Muscle layer of colon (tissue), 2 donors: ENCODE data around the gene LRRC3B.

Experiments
- H3K27ac ChIP-seq: one replicate; pipeline ENCODE4 v1.7.0; 2013; ENCODE audit warnings: low read depth, mild to moderate bottlenecking, low read length, moderate library complexity
- H3K27me3 ChIP-seq, 2 donors: one replicate each; pipeline ENCODE4 v1.7.0; 2013; ENCODE audit warnings: low read length in 2 of 2, mild to moderate bottlenecking in 2 of 2; ENCODE audit not compliant: insufficient read depth in 2 of 2, control insufficient read depth in 1 of 2
- H3K36me3 ChIP-seq: one replicate; pipeline ENCODE4 v1.7.0; 2013; ENCODE audit warnings: mild to moderate bottlenecking, low read length; ENCODE audit not compliant: insufficient read depth
- H3K4me1 ChIP-seq: one replicate; pipeline ENCODE4 v1.7.0; 2013; ENCODE audit warnings: mild to moderate bottlenecking, low read length; ENCODE audit not compliant: insufficient read depth
- H3K4me3 ChIP-seq, 2 donors: one replicate each; pipeline ENCODE4 v1.7.0; 2013; ENCODE audit warnings: low read length in 2 of 2, low read depth in 1 of 2, mild to moderate bottlenecking in 1 of 2, moderate library complexity in 1 of 2
- H3K9ac ChIP-seq: one replicate; pipeline ENCODE4 v1.7.0; 2013; ENCODE audit warnings: low read length
- H3K9me3 ChIP-seq: one replicate; pipeline ENCODE4 v1.7.0; 2013; ENCODE audit warnings: mild to moderate bottlenecking, low read length
- donor health status: abdominal sarcoma.
- donor health status: Adenocarcinoma of cecum.

LRRC3B gene

DNA sequence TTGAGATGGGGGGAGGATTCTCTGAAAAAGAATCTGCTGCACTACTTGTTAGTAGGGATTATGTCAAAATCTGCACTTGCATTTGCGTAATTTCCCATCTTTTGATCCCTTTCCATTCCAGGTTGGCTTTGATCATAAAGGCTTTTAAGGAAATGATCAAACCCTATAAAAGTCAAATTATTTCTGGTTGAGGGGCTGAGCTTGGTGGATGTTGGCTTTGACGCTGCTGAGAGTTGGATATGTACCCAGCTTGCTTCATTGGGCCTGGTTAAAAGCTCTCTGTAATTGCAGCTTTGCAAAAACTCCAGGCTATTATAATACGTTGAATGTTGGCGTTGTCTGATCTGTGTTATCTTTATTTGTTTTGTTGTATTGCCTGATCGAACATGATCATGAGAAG, 12.0 kb downstream of the LRRC3B start:
- Histone ChIP-seq H3K27ac (no peak overlapping the region), H3K4me1 (no peaks in the 10 kb centered on the region), H3K4me3 (no peak overlapping the region), H3K9me3 (no peaks in the 10 kb centered on the region), H3K36me3 (no peaks in the 10 kb centered on the region), H3K27me3 (no peaks in the 10 kb centered on the region), H3K9ac (no peak overlapping the region)

DNA sequence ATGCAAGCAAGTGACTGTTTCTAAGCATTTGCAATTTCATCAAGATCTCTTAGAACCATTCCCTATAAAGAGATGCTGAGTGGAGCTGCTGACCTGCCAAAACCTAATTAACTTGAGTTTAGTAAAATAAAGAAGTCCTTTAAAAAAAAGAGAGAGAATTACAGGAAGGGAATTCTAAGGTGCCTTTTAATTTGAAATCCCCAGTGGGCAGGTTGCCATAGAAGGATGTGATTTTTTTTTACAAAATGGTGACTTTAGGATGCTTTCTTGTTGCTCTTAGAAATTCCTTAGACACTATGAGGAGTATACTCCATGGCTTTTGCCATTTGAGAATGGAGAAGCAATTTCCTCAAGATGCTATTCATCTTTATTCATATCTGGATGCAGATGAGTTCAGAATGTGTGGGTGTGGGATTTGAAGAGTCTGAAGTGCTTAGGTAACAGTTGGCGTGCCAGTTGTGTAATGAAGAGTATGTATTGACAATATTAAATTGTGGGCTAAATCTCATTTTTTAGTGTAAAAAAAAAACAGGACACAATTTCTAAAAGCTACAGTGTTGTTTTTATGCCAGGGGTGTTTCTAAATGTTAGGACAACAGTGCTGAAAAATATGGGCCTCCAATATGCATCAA, 13.6 kb downstream of the LRRC3B start:
- Histone ChIP-seq H3K4me1 (no peaks in the 10 kb centered on the region), H3K9ac (no peak overlapping the region), H3K27ac (no peak overlapping the region), H3K27me3 (no peaks in the 10 kb centered on the region), H3K9me3 (no peaks in the 10 kb centered on the region), H3K36me3 (no peaks in the 10 kb centered on the region), H3K4me3 (no peak overlapping the region)

- Histone ChIP-seq H3K9me3 (no peaks in the 10 kb centered on the region), H3K27ac (no peak overlapping the region), H3K27me3 (no peaks in the 10 kb centered on the region)
These were observed 15.1 kb downstream of the LRRC3B start for GRCh38 chr3:26637698-26638097.

DNA sequence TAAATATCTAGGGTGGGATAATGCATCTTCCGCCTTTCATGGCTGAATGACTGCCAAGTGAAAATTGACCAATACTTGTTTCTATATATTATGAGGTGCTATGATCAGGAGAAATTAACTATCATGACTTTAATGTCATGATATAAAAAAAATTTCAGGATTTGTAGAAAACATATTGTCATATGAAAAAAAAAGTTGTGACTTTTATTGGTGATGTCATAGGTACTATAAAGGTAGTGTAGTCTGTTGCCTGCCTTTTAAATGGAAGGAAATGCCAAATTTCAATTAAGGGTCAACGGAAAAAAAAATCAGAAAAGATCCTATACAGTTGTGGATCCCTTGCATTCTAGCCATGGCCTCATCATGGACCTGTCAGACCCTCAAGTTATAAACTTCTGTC, 15.5 kb downstream of the LRRC3B start:
- Histone ChIP-seq H3K9ac (no peak overlapping the region), H3K4me3 (no peak overlapping the region), H3K4me1 (no peaks in the 10 kb centered on the region), H3K36me3 (no peaks in the 10 kb centered on the region), H3K9me3 (no peaks in the 10 kb centered on the region), H3K27me3 (no peaks in the 10 kb centered on the region), H3K27ac (no peak overlapping the region)

More at GRCh38 chr3:26637698-26638097, 15.1 kb downstream of the LRRC3B start:
- Histone ChIP-seq H3K9ac (no peak overlapping the region), H3K36me3 (no peaks in the 10 kb centered on the region), H3K4me3 (no peak overlapping the region), H3K4me1 (no peaks in the 10 kb centered on the region)

DNA sequence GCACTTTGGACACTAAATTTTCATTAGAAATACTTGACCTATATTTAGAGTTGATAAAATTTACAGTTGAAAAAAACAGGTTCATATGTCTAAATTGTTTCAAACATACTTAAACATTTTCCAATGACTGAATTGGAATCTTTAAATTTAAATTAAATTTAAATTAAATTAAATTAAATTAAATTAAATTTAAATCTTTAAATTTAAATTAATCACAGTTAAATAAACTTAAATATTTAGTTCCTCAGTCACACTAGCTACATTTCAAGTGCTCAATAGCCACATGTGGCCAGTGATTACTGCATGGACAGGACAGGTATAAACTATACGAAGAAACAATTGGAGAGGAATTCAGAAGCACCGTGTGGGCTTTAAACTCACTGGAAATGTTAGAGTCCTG, 16.8 kb downstream of the LRRC3B start:
- H3K9ac ChIP-seq: no peak overlapping the region
- no peaks in the 10 kb centered on the region for H3K27me3 ChIP-seq
- H3K27ac ChIP-seq: no peak overlapping the region
- H3K36me3 ChIP-seq: no peaks in the 10 kb centered on the region
- H3K9me3 ChIP-seq: no peaks in the 10 kb centered on the region
- H3K4me1 ChIP-seq: no peaks in the 10 kb centered on the region
- no peak overlapping the region for H3K4me3 ChIP-seq

DNA sequence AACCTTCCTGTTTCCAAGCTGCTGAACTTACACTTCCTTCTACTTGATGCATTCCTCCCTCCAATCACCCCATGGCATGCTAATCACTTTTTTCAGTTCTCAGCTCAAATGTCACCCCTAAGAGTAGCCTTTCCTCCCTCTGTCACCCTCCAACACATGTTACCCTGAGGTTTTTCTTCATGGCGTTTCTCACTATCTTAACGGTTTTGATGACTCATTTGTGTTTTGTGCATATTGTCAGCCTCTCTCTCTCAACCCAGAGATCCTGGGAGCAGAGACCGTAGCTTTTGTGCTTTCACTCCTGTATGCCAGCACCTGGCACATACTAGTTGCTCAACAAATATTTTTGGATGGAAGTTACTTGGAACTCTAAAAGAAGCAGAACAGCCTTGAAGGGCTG, 24.5 kb downstream of the LRRC3B start:
- Histone ChIP-seq H3K36me3 (no peaks in the 10 kb centered on the region), H3K9me3 (no peaks in the 10 kb centered on the region), H3K27ac (no peak overlapping the region), H3K4me1 (no peaks in the 10 kb centered on the region), H3K27me3 (no peaks in the 10 kb centered on the region), H3K9ac (no peak overlapping the region), H3K4me3 (no peak overlapping the region)

GRCh38 chr3:26648461-26648860, 25.9 kb downstream of the LRRC3B start:
- H3K4me1 ChIP-seq: no peaks in the 10 kb centered on the region
- no peak overlapping the region for H3K4me3 ChIP-seq
- no peaks in the 10 kb centered on the region for H3K9me3 ChIP-seq

DNA sequence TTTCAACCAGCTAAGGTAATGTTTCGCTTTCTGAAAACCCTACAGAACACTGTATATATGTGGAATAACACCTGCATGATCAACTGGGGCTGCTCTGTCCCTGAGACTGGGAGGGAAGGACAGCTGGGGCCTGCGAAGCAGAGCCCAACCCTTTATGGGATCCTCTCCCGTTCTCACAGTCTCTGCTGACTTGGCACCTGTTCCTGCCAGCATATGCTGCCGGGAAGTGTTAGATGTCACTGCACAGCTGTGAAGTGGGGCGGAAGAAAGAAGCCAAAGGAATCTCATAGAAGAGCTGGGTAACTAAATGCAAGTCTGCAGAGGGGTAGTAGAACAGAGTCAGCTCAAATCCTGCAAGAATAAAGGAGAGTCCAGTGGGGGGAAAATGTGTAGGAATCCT, 29.6 kb downstream of the LRRC3B start:
- Histone ChIP-seq H3K9me3 (no peaks in the 10 kb centered on the region), H3K36me3 (no peaks in the 10 kb centered on the region), H3K27ac (no peak overlapping the region), H3K4me1 (no peaks in the 10 kb centered on the region), H3K27me3 (no peaks in the 10 kb centered on the region), H3K9ac (no peak overlapping the region), H3K4me3 (no peak overlapping the region)

More at GRCh38 chr3:26648461-26648860, 25.9 kb downstream of the LRRC3B start:
- Histone ChIP-seq H3K36me3 (no peaks in the 10 kb centered on the region), H3K27me3 (no peaks in the 10 kb centered on the region), H3K27ac (no peak overlapping the region), H3K9ac (no peak overlapping the region)

GRCh38 chr3:26653811-26654425, 31.3 kb downstream of the LRRC3B start:
- H3K36me3 ChIP-seq: no peaks in the 10 kb centered on the region
- no peaks in the 10 kb centered on the region for H3K9me3 ChIP-seq
- no peak overlapping the region for H3K4me3 ChIP-seq
- H3K27ac ChIP-seq: no peak overlapping the region
- H3K4me1 ChIP-seq: no peaks in the 10 kb centered on the region
- H3K27me3 ChIP-seq: no peaks in the 10 kb centered on the region
- H3K9ac ChIP-seq: no peak overlapping the region

- Histone ChIP-seq H3K9ac (no peak overlapping the region), H3K27me3 (no peaks in the 10 kb centered on the region), H3K4me3 (no peak overlapping the region), H3K27ac (no peak overlapping the region), H3K4me1 (no peaks in the 10 kb centered on the region), H3K9me3 (no peaks in the 10 kb centered on the region), H3K36me3 (no peaks in the 10 kb centered on the region)
These were observed 32.7 kb downstream of the LRRC3B start for GRCh38 chr3:26655231-26655630.

DNA sequence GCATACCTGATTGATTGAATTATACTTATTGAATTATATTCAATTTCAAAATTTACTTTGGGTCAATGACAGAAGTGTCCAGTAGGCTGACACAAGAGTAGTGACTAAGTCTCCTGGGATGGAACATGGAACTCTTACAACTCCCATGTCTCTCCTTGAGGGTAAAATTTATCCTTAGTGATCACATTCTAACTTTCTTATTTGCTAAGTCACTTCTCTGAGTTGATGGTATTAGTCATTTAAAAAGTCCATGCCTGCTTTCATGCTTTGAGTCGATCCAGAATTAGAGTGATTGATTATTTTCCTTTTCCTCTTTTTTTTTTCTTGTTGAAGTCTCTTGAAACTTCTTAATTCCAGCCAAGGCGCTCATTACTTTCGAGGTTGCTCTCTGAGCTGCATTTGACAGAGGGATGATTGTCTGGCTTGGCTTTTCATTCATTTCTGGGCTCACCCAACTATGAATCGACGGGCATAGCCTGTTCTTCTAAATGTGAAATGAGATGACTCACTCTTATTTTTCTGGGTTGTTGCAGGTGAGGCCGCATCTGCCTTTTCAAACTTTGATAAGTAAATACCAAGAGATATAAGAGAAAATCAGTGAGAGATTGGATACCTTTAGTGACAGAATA, 34.9 kb downstream of the LRRC3B start:
- Histone ChIP-seq H3K4me3 (no peak overlapping the region), H3K27me3 (no peaks in the 10 kb centered on the region), H3K4me1 (no peaks in the 10 kb centered on the region), H3K27ac (no peak overlapping the region), H3K9me3 (no peaks in the 10 kb centered on the region), H3K9ac (no peak overlapping the region), H3K36me3 (no peaks in the 10 kb centered on the region)

DNA sequence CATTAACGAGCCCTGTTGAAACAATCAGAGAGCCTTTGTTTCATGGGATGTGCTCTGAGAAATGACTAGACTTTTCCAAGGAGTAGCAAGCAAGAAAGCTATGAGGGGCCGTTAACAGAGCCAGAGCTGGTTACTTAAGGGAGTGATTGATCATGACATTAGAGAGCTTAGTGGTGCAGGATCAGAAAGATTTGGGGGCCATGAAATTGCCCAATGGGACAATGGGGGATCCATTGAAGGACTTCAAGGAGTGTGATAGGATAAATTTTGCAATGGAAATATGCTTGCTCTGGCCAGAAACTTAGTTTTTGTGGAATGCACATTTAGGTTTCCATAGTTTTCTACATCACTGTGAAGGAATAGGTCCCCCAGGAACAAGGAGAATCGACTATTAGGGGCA, 45.6 kb downstream of the LRRC3B start:
- no peaks in the 10 kb centered on the region for H3K27me3 ChIP-seq
- no peak overlapping the region for H3K4me3 ChIP-seq
- H3K9me3 ChIP-seq: no peaks in the 10 kb centered on the region
- no peak overlapping the region for H3K27ac ChIP-seq
- no peaks in the 10 kb centered on the region for H3K36me3 ChIP-seq
- H3K4me1 ChIP-seq: no peaks in the 10 kb centered on the region
- no peak overlapping the region for H3K9ac ChIP-seq
